Tibial nerve (tissue), 4 donors: Measurements from ENCODE around the gene MOCOS. TPM values are rescaled to one million over a fixed set of nuclear protein-coding genes. Genes with fewer than 3 reads are reported as not detected.

ENCODE experiments used
- DNase-seq, 2 donors: peaks; one replicate each; pipeline ENCODE4 v3.0.0-alpha.2; 2019; ENCODE audit warnings: low spot score in 2 of 2
- H3K27ac ChIP-seq, 4 donors: fragments of 200-600 bp; sonication (generic) in 3 of 4; one replicate each; pipeline ENCODE4 v1.5.1; 2017 to 2019; ENCODE audit warnings: mild to moderate bottlenecking in 1 of 4
- H3K27me3 ChIP-seq, 2 donors: fragments of 200-600 bp; sonication (generic) in 1 of 2; one replicate each; pipeline versions ENCODE4 v1.5.1 to v1.6.0; 2017 to 2019
- H3K36me3 ChIP-seq, 3 donors: fragments of 200-600 bp; sonication (generic); one replicate each; pipeline ENCODE4 v1.5.1; 2018 to 2019
- H3K4me1 ChIP-seq, 4 donors: fragments of 200-600 bp; sonication (generic) in 3 of 4; one replicate each; pipeline ENCODE4 v1.5.1; 2017 to 2019
- H3K4me3 ChIP-seq, 4 donors: fragments of 200-600 bp; sonication (generic) in 3 of 4; one replicate each; pipeline ENCODE4 v1.5.1; 2017 to 2019; ENCODE audit warnings: mild to moderate bottlenecking in 1 of 4, moderate library complexity in 1 of 4
- H3K9me3 ChIP-seq, 4 donors: fragments of 200-600 bp; sonication (generic) in 3 of 4; one replicate each; pipeline ENCODE4 v1.5.1; 2017 to 2019
- CTCF ChIP-seq, 5 experiments: fragments of 200-600 bp in 3 of 5; fragments of 450-650 bp in 2 of 5; sonication (generic) in 3 of 5; IDR thresholded peaks; one replicate each; pipeline ENCODE4 v1.5.1; 2016 to 2019; ENCODE audit warnings: antibody characterized with exemption in 5 of 5, mild to moderate bottlenecking in 3 of 5, moderate library complexity in 2 of 5
- EP300 ChIP-seq, 2 donors: sonication (generic); formaldehyde crosslinking; IDR thresholded peaks; one replicate each; pipeline ENCODE4 v1.6.1; 2017; ENCODE audit warnings: antibody characterized with exemption in 2 of 2, mild to moderate bottlenecking in 1 of 2
- POLR2A ChIP-seq, 2 donors: fragments of 450-650 bp; IDR thresholded peaks; one replicate each; pipeline ENCODE4 v1.6.1; 2017; ENCODE audit warnings: antibody characterized with exemption in 2 of 2, mild to moderate bottlenecking in 2 of 2, moderate library complexity in 2 of 2
- WGBS, 2 donors: methylation state at CpG; one replicate each; pipeline ENCODE4 v1.1.5; 2018; 5-methylcytosine and 5-hydroxymethylcytosine counted together
- total RNA-seq, 4 donors: library from RNA; depleted of rRNA; stranded (reverse); fragments of >200 nt; gene quantifications; one replicate each; pipeline ENCODE4 v1.1.0, GENCODE V29; 2016

MOCOS gene
- total RNA-seq, 4 donors from 2014 or later = 6.9 to 10.2 (median 8.9) TPM

DNA sequence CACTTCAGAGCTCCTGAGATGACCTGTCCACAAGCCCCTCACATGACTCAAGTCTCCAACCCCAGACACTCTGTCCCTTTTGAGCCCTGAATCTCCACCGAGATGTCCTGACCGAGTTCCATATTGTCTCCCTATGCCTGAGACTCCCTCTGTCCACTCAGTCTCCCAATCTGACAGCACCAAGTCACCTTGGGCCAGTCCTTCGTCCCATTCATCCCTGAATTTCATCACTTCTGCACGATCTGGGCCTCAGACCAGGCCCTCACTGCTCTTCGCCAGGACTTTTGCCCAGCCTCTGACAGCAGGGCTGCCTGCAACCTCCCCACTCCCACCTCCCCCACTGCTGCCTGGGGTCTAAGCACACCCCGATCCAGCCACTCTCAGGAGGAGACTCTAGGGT is 4.3 kb upstream of the MOCOS start:
- DNase-seq = no peak
- TF ChIP-seq POLR2A (IDR thresholded peaks at IDR 0.05) (no peak), EP300 (IDR thresholded peaks at IDR 0.05) (no peak), CTCF (IDR thresholded peaks at IDR 0.05) (no peak)

GRCh38 chr18:36183987-36184386 is 3.3 kb upstream of the MOCOS start:
- Histone ChIP-seq H3K27ac (no peak overlapping the region), H3K9me3 (no peaks in the 10 kb centered on the region), H3K36me3 (no peaks in the 10 kb centered on the region), H3K4me3 (no peak overlapping the region), H3K4me1 (peaks cover 0 to 41% (median 14%) of the 10 kb centered on the region in 4 donors), H3K27me3 (no peaks in the 10 kb centered on the region)
- TF ChIP-seq CTCF (IDR thresholded peaks at IDR 0.05) = no peak
- no peak for TF ChIP-seq EP300 (IDR thresholded peaks at IDR 0.05)
- TF ChIP-seq POLR2A (IDR thresholded peaks at IDR 0.05) = no peak
- 80 to 98% methylated on average over 2 of the region's 2 CpGs for WGBS, 2 donors
- DNase-seq = no peak

More for the DNA sequence above, 4.3 kb upstream of the MOCOS start:
- H3K27ac ChIP-seq = no peak overlapping the region
- H3K4me1 ChIP-seq = peaks cover 0 to 33% (median 11%) of the 10 kb centered on the region in 4 donors
- WGBS, 2 donors = 90 to 95% methylated on average over 6 of the region's 6 CpGs
- H3K36me3 ChIP-seq = peaks cover 0 to 4% (median 0%) of the 10 kb centered on the region in 3 donors
- no peak overlapping the region for H3K4me3 ChIP-seq
- H3K27me3 ChIP-seq = no peaks in the 10 kb centered on the region
- H3K9me3 ChIP-seq = no peaks in the 10 kb centered on the region

DNA sequence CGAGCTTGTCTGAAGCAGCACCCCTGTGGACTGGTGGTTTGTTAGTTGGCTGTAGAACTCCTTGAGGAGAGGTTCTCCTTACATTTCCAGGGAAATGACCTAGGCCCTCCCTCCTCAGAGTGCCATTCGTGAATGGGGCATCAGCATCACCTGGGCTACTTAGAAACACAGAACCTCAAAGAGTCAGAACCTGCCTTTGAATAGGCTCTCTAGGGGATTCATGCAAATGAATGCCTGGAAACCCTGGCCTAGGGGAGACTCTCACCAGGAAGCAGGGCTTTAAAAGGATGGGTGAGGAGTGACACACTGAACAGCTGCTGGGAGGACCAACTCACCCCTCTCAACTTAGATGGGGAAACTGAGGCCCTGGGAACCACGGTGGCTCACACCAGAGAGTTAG is 2.1 kb upstream of the MOCOS start:
- no peak for DNase-seq
- H3K27ac ChIP-seq = no peak overlapping the region
- 84 to 85% methylated on average over 3 of the region's 3 CpGs for WGBS, 2 donors
- no peak for TF ChIP-seq CTCF (IDR thresholded peaks at IDR 0.05)
- no peak for TF ChIP-seq POLR2A (IDR thresholded peaks at IDR 0.05)
- H3K4me3 ChIP-seq = no peak overlapping the region
- no peaks in the 10 kb centered on the region for H3K27me3 ChIP-seq
- H3K9me3 ChIP-seq = no peaks in the 10 kb centered on the region
- H3K4me1 ChIP-seq = peaks cover 0 to 33% (median 13%) of the 10 kb centered on the region in 4 donors
- no peaks in the 10 kb centered on the region for H3K36me3 ChIP-seq

GRCh38 chr18:36185901-36186460 is 1.3 kb upstream of the MOCOS start:
- Histone ChIP-seq H3K27ac (no peak overlapping the region), H3K9me3 (no peaks in the 10 kb centered on the region), H3K36me3 (no peaks in the 10 kb centered on the region), H3K4me1 (peaks cover 0 to 26% (median 10%) of the 10 kb centered on the region in 4 donors), H3K4me3 (peak overlapping the region in 1 of 4 donors; percentile 77), H3K27me3 (no peaks in the 10 kb centered on the region)
- no peak for TF ChIP-seq EP300 (IDR thresholded peaks at IDR 0.05)
- TF ChIP-seq POLR2A (IDR thresholded peaks at IDR 0.05) = no peak
- no peak for TF ChIP-seq CTCF (IDR thresholded peaks at IDR 0.05)
- no peak for DNase-seq
- 83 to 86% methylated on average over 13 to 18 of the region's 18 CpGs for WGBS, 2 donors

DNA sequence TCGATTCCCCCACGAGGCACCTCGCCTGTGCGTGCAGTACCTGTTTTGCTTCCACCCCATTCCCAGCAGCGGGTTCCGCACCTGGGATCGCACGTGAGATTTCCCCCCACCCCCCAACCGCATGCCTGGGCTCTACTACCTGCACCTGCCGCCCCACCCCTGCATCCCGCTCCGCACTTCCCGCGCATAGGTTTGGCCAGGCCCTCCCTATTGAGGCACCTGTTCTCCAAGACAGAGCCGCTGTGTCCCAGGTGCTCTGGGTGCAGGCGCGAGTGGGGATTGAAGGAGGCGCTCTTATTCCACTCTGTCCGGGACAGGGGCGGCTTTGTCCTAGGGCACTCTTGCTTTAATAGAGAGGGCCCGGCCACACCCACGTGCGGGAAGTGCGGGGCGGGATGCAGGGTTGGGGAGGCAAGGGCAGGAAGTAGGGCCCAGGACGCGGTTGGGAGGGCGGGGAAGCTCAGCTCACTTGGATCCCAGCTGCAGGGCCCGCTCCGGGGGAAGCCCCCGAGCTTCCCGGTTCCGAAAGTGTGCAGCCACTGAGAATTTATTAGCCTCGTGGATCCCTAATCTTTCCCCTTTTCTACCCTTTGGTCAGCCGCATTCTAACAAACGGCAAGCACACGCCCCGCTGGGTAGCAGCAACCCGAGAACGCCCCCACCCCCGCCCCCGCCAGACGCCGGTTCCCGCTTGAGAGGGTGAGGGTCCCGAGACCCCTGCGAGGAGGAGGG is 670 bp upstream of the MOCOS start:
- Histone ChIP-seq H3K9me3 (no peaks in the 10 kb centered on the region), H3K27ac (peak overlapping the region in 2 of 4 donors; percentile 61 to 75), H3K27me3 (no peaks in the 10 kb centered on the region), H3K4me1 (peaks cover 0 to 26% (median 10%) of the 10 kb centered on the region in 4 donors), H3K36me3 (no peaks in the 10 kb centered on the region), H3K4me3 (peak overlapping the region; percentile 46 to 77 (median 61))
- no peak for TF ChIP-seq CTCF (IDR thresholded peaks at IDR 0.05)
- TF ChIP-seq POLR2A (IDR thresholded peaks at IDR 0.05) = no peak
- no peak for TF ChIP-seq EP300 (IDR thresholded peaks at IDR 0.05)
- 9% methylated on average over 43 to 44 of the region's 47 CpGs for WGBS, 2 donors
- no peak for DNase-seq
